UCSD-AML1 (cell line): ENCODE results near the gene ADAMTSL2.

ENCODE experiments used
- DNase-seq: peaks from one replicate; lab custom pipeline; 2025; ENCODE audit not compliant: unreplicated experiment; lab: John Stamatoyannopoulos, UW

Gene ADAMTSL2

GRCh38 chr9:133584559-133585476 lies 50.3 kb downstream of the ADAMTSL2 start:
- DNase-seq = no peak

- peak; percentile 44 for DNase-seq
Measured at GRCh38 chr9:133585481-133586351, 51.2 kb downstream of the ADAMTSL2 start.

GRCh38 chr9:133587051-133587450 lies 52.5 kb downstream of the ADAMTSL2 start:
- no peak for DNase-seq

- DNase-seq = no peak
Measured at GRCh38 chr9:133587466-133587865, 53.0 kb downstream of the ADAMTSL2 start.

GRCh38 chr9:133589454-133590227 lies 55.1 kb downstream of the ADAMTSL2 start:
- peak; percentile 14 for DNase-seq

GRCh38 chr9:133590231-133590855 lies 55.8 kb downstream of the ADAMTSL2 start:
- DNase-seq = no peak

- DNase-seq = no peak
Measured at GRCh38 chr9:133591116-133591910, 56.8 kb downstream of the ADAMTSL2 start.

- DNase-seq = no peak
Measured at GRCh38 chr9:133591985-133592384, 57.5 kb downstream of the ADAMTSL2 start.

GRCh38 chr9:133592731-133593409 lies 58.4 kb downstream of the ADAMTSL2 start:
- DNase-seq = no peak

GRCh38 chr9:133593587-133594253 lies 59.2 kb downstream of the ADAMTSL2 start:
- DNase-seq = no peak

- no peak for DNase-seq
Measured at GRCh38 chr9:133594310-133594709, 59.8 kb downstream of the ADAMTSL2 start.

- DNase-seq = no peak
Measured at GRCh38 chr9:133595910-133596309, 61.4 kb downstream of the ADAMTSL2 start.

- no peak for DNase-seq
Measured at GRCh38 chr9:133597316-133597957, 62.9 kb downstream of the ADAMTSL2 start.

- no peak for DNase-seq
Measured at GRCh38 chr9:133598978-133599377, 64.5 kb downstream of the ADAMTSL2 start.

GRCh38 chr9:133599470-133600173 lies 65.1 kb downstream of the ADAMTSL2 start:
- no peak for DNase-seq

- DNase-seq = no peak
Measured at GRCh38 chr9:133600739-133601138, 66.2 kb downstream of the ADAMTSL2 start.

- DNase-seq = no peak
Measured at GRCh38 chr9:133601746-133602145, 67.2 kb downstream of the ADAMTSL2 start.

GRCh38 chr9:133602277-133602676 lies 67.8 kb downstream of the ADAMTSL2 start:
- DNase-seq = no peak
